K562 (cell line): ENCODE results near the gene RPL36AL.

ENCODE experiments used
- CTBP1 ChIP-seq: fragments of 450-650 bp; IDR thresholded peaks from 2 replicates; pipeline ENCODE4 v1.6.1; 2016; ENCODE audit warnings: borderline replicate concordance
- HDAC6 ChIP-seq: IDR thresholded peaks from 2 replicates; pipeline ENCODE4 v1.6.1; 2012; ENCODE audit warnings: low read depth, mild to moderate bottlenecking, control low read depth, inconsistent platforms, low read length, moderate library complexity
- PREB ChIP-seq: sonication (generic); formaldehyde crosslinking; IDR thresholded peaks from 2 replicates; pipeline ENCODE4 v1.8.1; 2023; ENCODE audit warnings: mild to moderate bottlenecking, missing genetic modification reagents
- TF ChIP-seq, protein P1 (sequence below), 3 experiments: IDR thresholded peaks in 2 of 3; conservative IDR thresholded peaks in 1 of 3; 2 replicates each; pipeline ENCODE4 v1.5.1; 2011 to 2012; ENCODE audit warnings: low read length in 3 of 3, mild to moderate bottlenecking in 3 of 3, control low read depth in 2 of 3, improper control_type of control experiment in 1 of 3, inconsistent platforms in 1 of 3, low read depth in 1 of 3, mixed read lengths in 1 of 3, moderate library complexity in 1 of 3; ENCODE audit not compliant: insufficient read depth in 2 of 3

DNA sequence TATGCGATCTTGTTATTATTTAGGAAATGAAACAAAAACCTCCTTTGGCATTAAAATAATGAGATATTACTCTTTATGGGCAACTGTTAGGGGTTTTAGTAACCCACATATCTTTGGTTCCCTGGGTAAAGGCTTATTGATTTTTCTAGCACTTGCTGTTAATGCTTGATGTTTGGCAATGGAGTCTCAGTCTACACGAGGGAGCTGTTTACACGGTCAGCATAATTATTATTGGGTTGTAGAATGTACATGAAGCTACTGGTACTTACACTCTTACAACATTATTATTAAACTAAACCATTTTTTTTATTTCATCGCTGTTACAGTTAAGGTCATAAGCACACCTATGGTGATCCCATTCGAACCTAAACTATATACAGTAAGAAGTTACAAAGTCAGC is 46.4 kb downstream of the RPL36AL start:
- TF ChIP-seq CTBP1, result no peak
- TF ChIP-seq HDAC6, result no peak
- TF ChIP-seq, protein P1, sequence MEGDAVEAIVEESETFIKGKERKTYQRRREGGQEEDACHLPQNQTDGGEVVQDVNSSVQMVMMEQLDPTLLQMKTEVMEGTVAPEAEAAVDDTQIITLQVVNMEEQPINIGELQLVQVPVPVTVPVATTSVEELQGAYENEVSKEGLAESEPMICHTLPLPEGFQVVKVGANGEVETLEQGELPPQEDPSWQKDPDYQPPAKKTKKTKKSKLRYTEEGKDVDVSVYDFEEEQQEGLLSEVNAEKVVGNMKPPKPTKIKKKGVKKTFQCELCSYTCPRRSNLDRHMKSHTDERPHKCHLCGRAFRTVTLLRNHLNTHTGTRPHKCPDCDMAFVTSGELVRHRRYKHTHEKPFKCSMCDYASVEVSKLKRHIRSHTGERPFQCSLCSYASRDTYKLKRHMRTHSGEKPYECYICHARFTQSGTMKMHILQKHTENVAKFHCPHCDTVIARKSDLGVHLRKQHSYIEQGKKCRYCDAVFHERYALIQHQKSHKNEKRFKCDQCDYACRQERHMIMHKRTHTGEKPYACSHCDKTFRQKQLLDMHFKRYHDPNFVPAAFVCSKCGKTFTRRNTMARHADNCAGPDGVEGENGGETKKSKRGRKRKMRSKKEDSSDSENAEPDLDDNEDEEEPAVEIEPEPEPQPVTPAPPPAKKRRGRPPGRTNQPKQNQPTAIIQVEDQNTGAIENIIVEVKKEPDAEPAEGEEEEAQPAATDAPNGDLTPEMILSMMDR (IDR thresholded peaks at IDR 0.05 in 2 of 3, conservative IDR thresholded peaks at IDR 0.05 in 1 of 3; ENCODE audit: insufficient read depth in 2 of 3, low read depth in 1 of 3, low read length in 3 of 3), result no peak
- no peak for TF ChIP-seq PREB (CRISPR knock-in tag)
